Epithelial cell of esophagus (primary cell): Measurements from ENCODE around the gene DDX27.
A peak's percentile ranks its signal among the peaks of the same experiment; 100 is the strongest.

Experiments used
- DNase-seq: peaks from one replicate; pipeline ENCODE4 v3.0.0; 2010; ENCODE audit warnings: low read depth
- H3K4me3 ChIP-seq: 2 replicates; pipeline ENCODE4 v1.5.1; 2011; ENCODE audit warnings: mild to moderate bottlenecking, low read length, control low read depth
- CTCF ChIP-seq: IDR thresholded peaks from 2 replicates; pipeline ENCODE4 v1.5.1; 2011; ENCODE audit warnings: low read depth, mild to moderate bottlenecking, low read length, control low read depth, inconsistent platforms; ENCODE audit not compliant: insufficient read depth; ENCODE audit errors: missing control alignments

The DDX27 gene

GRCh38 chr20:49276961-49277785, 58.0 kb downstream of the DDX27 start:
- no peak for DNase-seq
- peak overlapping the region; percentile 100 for H3K4me3 ChIP-seq
- TF ChIP-seq CTCF: no peak

- TF ChIP-seq CTCF: no peak
- DNase-seq: no peak
- H3K4me3 ChIP-seq: peak overlapping the region; percentile 100
These were observed 58.5 kb downstream of the DDX27 start for GRCh38 chr20:49277786-49278035.

- H3K4me3 ChIP-seq: peak within 1 kb of the TSS; percentile 100
- no peak for TF ChIP-seq CTCF
- DNase-seq: peak; percentile 98
These were observed 59.0 kb downstream of the DDX27 start, which contains the start of gene ZNFX1 for GRCh38 chr20:49278036-49278817. Gene ZNFX1, minus strand, starts transcription at chr20:49278057. Its CDS starts 2,218 bp downstream, at chr20:49275839.

- no peak for TF ChIP-seq CTCF
- DNase-seq: no peak
- H3K4me3 ChIP-seq: peak overlapping the region; percentile 100
These were observed 59.8 kb downstream of the DDX27 start for GRCh38 chr20:49278818-49279676.

- H3K4me3 ChIP-seq: peak overlapping the region; percentile 100
- no peak for DNase-seq
- no peak for TF ChIP-seq CTCF
These were observed 60.7 kb downstream of the DDX27 start for GRCh38 chr20:49279677-49280462.

GRCh38 chr20:49280463-49281058, 61.3 kb downstream of the DDX27 start:
- TF ChIP-seq CTCF: no peak
- H3K4me3 ChIP-seq: peak overlapping the region; percentile 100
- DNase-seq: no peak
